ENCODE results near the gene PAPSS1. TPM values are rescaled to one million over a fixed set of nuclear protein-coding genes. Genes with fewer than 3 reads are reported as not detected.

The PAPSS1 gene
- polyA plus RNA-seq, 3 donors = 46.4 to 79.6 (median 64.8) TPM

- H4K20me1 ChIP-seq (ENCODE audit: insufficient read depth, low read length) = no peaks in the 10 kb centered on the region
- Mint-ChIP-seq H3K9me3 (peaks cover 0 to 11% (median 0%) of the 10 kb centered on the region in 7 donors), H3K4me1 (no peaks in the 10 kb centered on the region), H3K4me3 (no peak overlapping the region), H3K27ac (no peak overlapping the region), H3K36me3 (peaks cover 46 to 47% of the 10 kb centered on the region in 2 donors), H3K27me3 (ENCODE audit: low read depth in 3 of 3) (no peaks in the 10 kb centered on the region)
- H3K36me3 ChIP-seq (replicated peaks in 1 of 2; ENCODE audit: control insufficient read depth in 1 of 2, insufficient read depth in 2 of 2, low read length in 2 of 2) = peaks cover 10 to 43% of the 10 kb centered on the region in 2 donors
- no peak for DNase-seq
- no peak overlapping the region for H3K4me2 ChIP-seq (replicated peaks; ENCODE audit: extremely low read depth, low read length, poor library complexity, severe bottlenecking)
- no peak overlapping the region for H3K27ac ChIP-seq (ENCODE audit: low read depth in 1 of 2, low read length in 2 of 2)
- H3K4me1 ChIP-seq (ENCODE audit: control insufficient read depth in 1 of 2, insufficient read depth in 2 of 2, low read length in 2 of 2) = no peaks in the 10 kb centered on the region
- H3K27me3 ChIP-seq (ENCODE audit: control insufficient read depth in 2 of 2, insufficient read depth in 2 of 2, low read length in 2 of 2) = no peaks in the 10 kb centered on the region
- WGBS (ENCODE audit: insufficient coverage) = 100% methylated on average over 1 of the region's 3 CpGs
- H2AFZ ChIP-seq (ENCODE audit: insufficient read depth, low read depth, low read length, poor library complexity, severe bottlenecking) = no peak overlapping the region
- intact Hi-C loops (cut with micrococcal nuclease) = no loop called here
- H3K9ac ChIP-seq (ENCODE audit: insufficient read depth, low read length, poor library complexity, severe bottlenecking) = no peak overlapping the region
- TF ChIP-seq, protein P1, sequence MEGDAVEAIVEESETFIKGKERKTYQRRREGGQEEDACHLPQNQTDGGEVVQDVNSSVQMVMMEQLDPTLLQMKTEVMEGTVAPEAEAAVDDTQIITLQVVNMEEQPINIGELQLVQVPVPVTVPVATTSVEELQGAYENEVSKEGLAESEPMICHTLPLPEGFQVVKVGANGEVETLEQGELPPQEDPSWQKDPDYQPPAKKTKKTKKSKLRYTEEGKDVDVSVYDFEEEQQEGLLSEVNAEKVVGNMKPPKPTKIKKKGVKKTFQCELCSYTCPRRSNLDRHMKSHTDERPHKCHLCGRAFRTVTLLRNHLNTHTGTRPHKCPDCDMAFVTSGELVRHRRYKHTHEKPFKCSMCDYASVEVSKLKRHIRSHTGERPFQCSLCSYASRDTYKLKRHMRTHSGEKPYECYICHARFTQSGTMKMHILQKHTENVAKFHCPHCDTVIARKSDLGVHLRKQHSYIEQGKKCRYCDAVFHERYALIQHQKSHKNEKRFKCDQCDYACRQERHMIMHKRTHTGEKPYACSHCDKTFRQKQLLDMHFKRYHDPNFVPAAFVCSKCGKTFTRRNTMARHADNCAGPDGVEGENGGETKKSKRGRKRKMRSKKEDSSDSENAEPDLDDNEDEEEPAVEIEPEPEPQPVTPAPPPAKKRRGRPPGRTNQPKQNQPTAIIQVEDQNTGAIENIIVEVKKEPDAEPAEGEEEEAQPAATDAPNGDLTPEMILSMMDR (IDR thresholded peaks at IDR 0.05) = no peak
- H3K9me3 ChIP-seq (replicated peaks in 1 of 2; ENCODE audit: control insufficient read depth in 1 of 2, insufficient read depth in 1 of 2, low read length in 2 of 2) = no peaks in the 10 kb centered on the region
- no peaks in the 10 kb centered on the region for H3K79me2 ChIP-seq (ENCODE audit: insufficient read depth, low read length)
- no peak overlapping the region for H3K4me3 ChIP-seq (replicated peaks in 1 of 3; ENCODE audit: low read depth in 2 of 3, low read length in 3 of 3)
Observed at GRCh38 chr4:107629318-107629717, 90.7 kb downstream of the PAPSS1 start.

- WGBS (ENCODE audit: insufficient coverage) = 100% methylated on average over 1 of the region's 4 CpGs
Observed at GRCh38 chr4:107625391-107625902, 94.6 kb downstream of the PAPSS1 start.

More at GRCh38 chr4:107625391-107625902, 94.6 kb downstream of the PAPSS1 start:
- no peaks in the 10 kb centered on the region for H3K27me3 ChIP-seq (ENCODE audit: control insufficient read depth in 2 of 2, insufficient read depth in 2 of 2, low read length in 2 of 2)
- no peak overlapping the region for H3K9ac ChIP-seq (ENCODE audit: insufficient read depth, low read length, poor library complexity, severe bottlenecking)
- H4K20me1 ChIP-seq (ENCODE audit: insufficient read depth, low read length) = no peaks in the 10 kb centered on the region
- intact Hi-C loops (cut with micrococcal nuclease) = no loop called here
- no peaks in the 10 kb centered on the region for H3K4me1 ChIP-seq (ENCODE audit: control insufficient read depth in 1 of 2, insufficient read depth in 2 of 2, low read length in 2 of 2)
- H2AFZ ChIP-seq (ENCODE audit: insufficient read depth, low read depth, low read length, poor library complexity, severe bottlenecking) = no peak overlapping the region
- DNase-seq = no peak
- peaks cover 0 to 15% (median 5%) of the 10 kb centered on the region in 7 donors for H3K9me3 Mint-ChIP-seq
- peaks cover 6 to 36% of the 10 kb centered on the region in 2 donors for H3K36me3 ChIP-seq (replicated peaks in 1 of 2; ENCODE audit: control insufficient read depth in 1 of 2, insufficient read depth in 2 of 2, low read length in 2 of 2)
- H3K4me1 Mint-ChIP-seq = no peaks in the 10 kb centered on the region
- no peak overlapping the region for H3K4me2 ChIP-seq (replicated peaks; ENCODE audit: extremely low read depth, low read length, poor library complexity, severe bottlenecking)
- no peak overlapping the region for H3K27ac ChIP-seq (ENCODE audit: low read depth in 1 of 2, low read length in 2 of 2)
- peaks cover 3 to 5% of the 10 kb centered on the region in 2 donors for H3K9me3 ChIP-seq (replicated peaks in 1 of 2; ENCODE audit: control insufficient read depth in 1 of 2, insufficient read depth in 1 of 2, low read length in 2 of 2)
- no peak overlapping the region for H3K4me3 Mint-ChIP-seq
- TF ChIP-seq, protein P1 (IDR thresholded peaks at IDR 0.05) = no peak
- peaks cover 0 to 2% (median 2%) of the 10 kb centered on the region in 3 donors for H3K27me3 Mint-ChIP-seq (ENCODE audit: low read depth in 3 of 3)
- peaks cover 37 to 41% of the 10 kb centered on the region in 2 donors for H3K36me3 Mint-ChIP-seq
- H3K27ac Mint-ChIP-seq = no peak overlapping the region
- H3K79me2 ChIP-seq (ENCODE audit: insufficient read depth, low read length) = no peaks in the 10 kb centered on the region
- H3K4me3 ChIP-seq (replicated peaks in 1 of 3; ENCODE audit: low read depth in 2 of 3, low read length in 3 of 3) = no peak overlapping the region

Measured in CD14-positive monocyte (primary cell).